GM12872 (cell line): ENCODE results near the gene TENM4.

Experiments used
- TF ChIP-seq, protein P1 (sequence below): IDR thresholded peaks from 3 replicates; pipeline ENCODE4 v1.5.1; 2011; ENCODE audit warnings: low read depth, mild to moderate bottlenecking, low read length, moderate library complexity; ENCODE audit not compliant: insufficient read depth

The TENM4 gene

DNA sequence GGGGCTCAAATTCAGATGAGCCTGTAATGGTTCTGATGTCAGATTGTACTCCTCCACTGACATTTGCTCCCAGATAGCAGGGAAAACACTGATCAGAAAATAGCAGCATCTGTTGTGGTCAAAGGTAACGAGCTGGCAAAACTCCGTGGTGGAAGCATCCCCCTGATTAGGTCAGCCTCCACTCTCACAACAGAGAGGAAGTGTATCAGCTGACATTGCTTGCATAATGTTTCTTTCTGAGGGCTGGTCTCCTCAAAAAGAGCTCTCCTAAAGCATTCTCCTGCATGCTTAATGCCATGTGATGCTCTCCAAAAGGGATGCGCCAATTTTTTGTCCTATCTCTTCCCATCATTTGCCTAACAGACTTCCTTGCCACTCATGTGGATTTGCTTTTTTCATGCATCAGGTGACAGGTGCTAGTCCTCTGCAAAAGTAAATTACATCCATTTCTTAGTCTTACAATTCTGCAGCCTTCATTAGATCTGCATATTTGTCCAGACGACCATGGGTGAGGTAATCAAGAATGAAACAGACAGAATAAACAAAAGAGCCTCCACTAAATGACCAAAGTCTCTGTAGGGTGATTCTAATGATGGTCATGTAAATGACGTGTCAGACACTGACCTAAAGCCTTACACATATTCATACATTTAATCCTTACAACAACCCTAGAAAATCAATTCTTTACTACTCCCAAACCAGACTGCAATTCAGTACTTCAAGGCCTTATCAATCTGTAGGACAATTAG lies 6.4 kb upstream of the TENM4 start:
- TF ChIP-seq, protein P1, sequence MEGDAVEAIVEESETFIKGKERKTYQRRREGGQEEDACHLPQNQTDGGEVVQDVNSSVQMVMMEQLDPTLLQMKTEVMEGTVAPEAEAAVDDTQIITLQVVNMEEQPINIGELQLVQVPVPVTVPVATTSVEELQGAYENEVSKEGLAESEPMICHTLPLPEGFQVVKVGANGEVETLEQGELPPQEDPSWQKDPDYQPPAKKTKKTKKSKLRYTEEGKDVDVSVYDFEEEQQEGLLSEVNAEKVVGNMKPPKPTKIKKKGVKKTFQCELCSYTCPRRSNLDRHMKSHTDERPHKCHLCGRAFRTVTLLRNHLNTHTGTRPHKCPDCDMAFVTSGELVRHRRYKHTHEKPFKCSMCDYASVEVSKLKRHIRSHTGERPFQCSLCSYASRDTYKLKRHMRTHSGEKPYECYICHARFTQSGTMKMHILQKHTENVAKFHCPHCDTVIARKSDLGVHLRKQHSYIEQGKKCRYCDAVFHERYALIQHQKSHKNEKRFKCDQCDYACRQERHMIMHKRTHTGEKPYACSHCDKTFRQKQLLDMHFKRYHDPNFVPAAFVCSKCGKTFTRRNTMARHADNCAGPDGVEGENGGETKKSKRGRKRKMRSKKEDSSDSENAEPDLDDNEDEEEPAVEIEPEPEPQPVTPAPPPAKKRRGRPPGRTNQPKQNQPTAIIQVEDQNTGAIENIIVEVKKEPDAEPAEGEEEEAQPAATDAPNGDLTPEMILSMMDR, result no peak

DNA sequence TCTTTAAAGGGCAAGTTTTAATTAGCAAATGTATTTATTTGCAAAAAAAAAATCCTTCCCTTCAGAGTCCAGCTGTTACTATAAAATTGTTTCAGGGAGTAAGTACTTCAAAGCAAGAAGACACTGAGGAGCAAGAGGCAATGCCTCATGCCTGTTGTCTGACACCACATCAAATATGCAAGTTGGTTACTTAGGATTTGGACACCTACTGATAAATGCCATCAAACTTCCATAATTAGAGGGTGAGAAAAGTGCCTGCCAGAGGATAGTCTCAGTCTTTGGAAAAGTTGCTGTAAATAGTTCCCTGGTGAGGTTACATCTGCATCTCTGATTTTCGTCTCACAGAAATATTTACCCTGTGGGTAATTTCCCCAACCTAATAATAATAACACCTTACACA lies 4.1 kb upstream of the TENM4 start:
- TF ChIP-seq, protein P1, result no peak

DNA sequence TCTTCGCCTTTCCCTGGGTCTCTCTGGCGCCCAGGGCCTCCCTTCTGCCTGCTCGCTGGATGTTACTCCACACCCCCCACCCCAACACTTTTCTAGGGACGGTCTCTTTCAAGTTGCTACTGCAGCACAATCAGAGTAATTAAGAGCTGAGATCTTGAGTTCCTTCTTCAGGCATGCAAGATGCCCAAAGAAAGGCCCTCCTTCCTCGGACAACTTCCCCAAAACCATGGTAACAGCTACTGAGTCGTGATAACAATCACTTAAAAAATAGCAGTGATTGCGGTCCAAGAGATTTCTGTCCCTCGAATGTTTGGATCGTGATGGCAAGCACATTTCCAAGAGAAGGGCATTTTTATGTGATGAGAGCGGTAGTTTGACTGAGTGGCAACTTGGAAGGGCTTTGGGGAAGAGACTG lies 638 bp upstream of the TENM4 start:
- TF ChIP-seq, protein P1, result no peak

DNA sequence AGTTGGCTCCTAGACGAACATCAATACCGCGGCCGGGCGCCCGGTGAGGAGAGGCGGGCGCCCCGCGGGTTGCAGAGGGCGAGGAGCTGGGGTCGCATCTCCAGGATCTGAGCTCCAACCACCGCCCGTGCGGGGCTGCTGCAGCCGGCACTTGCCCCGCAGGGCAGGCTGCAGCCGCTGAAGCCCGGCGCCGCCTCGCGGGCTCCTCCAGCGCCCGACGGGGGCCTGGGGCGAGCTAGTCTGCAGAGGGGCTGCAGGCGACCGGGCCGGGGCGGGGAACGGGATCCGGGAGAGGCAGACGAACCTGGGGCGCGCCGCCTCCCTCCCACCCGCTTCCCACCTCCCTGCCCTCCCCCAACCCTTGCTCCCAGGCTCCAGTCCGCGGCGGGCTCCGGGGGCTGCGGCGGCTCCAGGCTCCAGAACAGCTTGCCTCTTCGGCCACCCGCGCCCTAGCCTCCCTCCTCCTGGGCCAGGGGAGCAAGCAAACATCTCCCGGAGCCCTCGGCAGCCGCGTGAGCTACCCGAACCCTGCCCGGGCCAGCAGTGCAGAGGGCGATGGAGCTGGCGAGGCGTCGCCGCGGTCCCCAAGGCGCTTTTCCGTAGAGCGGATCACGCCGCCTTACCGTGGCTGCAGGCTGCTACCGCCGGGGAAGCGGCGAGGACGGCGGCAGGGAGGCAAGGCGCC lies 802 bp downstream of the TENM4 start:
- TF ChIP-seq, protein P1, result no peak

DNA sequence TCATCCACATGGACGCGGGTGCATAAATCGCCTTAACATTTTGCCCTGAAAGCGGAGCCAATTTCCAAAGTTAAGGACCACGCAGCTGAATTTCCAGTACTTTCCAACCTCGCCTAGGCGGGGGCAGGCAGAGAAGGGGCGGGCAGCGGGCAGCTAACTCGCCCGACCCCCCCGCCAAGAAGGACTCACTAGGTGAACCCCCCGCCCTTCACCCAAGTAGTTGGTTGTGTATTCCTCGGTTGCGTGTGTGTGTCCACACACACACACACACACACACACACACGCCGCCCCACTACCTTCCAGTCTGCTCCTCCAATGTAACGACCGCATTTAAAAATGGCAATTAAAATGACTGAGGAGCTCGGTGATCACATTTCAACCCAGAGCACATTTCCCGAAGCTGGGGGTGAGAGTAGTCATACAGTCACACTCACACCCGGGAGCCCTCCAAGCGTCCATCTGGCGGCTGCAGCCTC lies 1.4 kb downstream of the TENM4 start:
- TF ChIP-seq, protein P1, result no peak

DNA sequence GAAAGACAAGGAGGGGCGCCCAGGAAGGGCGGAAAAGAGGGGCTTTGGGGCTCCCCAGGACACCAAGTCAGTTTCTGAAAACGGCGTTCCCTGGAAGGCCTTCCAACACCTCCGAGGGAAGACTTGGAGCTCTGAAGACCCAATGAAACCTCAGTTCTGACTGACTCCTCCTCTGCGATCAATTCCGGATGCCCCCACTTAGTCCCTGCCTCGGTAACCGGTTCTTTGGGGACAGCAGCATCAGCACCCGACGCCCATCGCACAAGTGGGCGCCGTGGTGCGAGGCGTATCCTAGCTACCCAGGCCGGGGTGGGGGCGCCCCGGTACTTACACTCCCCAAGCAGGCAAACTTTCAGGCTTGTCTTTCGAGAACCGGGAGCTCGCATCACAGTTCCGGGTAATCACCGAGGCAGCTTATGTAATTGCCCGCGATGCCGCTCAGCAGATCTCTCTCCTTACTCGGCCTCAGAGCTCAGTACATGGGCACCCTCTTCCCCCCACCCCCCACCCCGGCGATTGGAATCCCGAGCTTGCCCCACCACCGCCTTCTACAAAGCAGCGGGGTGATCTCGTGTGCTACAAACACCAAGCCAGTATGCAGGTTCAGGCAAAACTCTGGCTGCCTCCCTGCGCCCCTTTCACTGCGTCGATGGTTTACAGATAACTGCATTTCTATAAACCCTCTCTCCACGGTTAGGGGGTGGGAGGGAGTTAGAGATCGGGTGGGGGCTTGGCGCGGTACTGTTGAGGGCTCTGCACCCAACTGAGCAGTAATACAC lies 2.0 kb downstream of the TENM4 start:
- TF ChIP-seq, protein P1, result no peak
